GM19397 (cell line): ENCODE results near the gene IGHMBP2.

Experiments used
- ATAC-seq: cut with Tn5 transposase; IDR thresholded peaks from one replicate; pipeline ENCODE4 v1.9.1; 2021; ENCODE audit warnings: mild to moderate bottlenecking, moderate library complexity; ENCODE audit not compliant: unreplicated experiment

Gene IGHMBP2

GRCh38 chr11:68938816-68939582, 35.3 kb downstream of the IGHMBP2 start:
- ATAC-seq = no peak

- ATAC-seq = no peak
Measured at GRCh38 chr11:68939583-68940555, 36.2 kb downstream of the IGHMBP2 start.

GRCh38 chr11:68940651-68941323, 37.1 kb downstream of the IGHMBP2 start:
- no peak for ATAC-seq

GRCh38 chr11:68941324-68942094, 37.8 kb downstream of the IGHMBP2 start:
- ATAC-seq = no peak

- no peak for ATAC-seq
Measured at GRCh38 chr11:68942095-68942620, 38.5 kb downstream of the IGHMBP2 start.

- ATAC-seq = no peak
Measured at GRCh38 chr11:68942751-68943271, 39.1 kb downstream of the IGHMBP2 start.

GRCh38 chr11:68946416-68947090, 42.9 kb downstream of the IGHMBP2 start:
- no peak for ATAC-seq

GRCh38 chr11:68947151-68947550, 43.5 kb downstream of the IGHMBP2 start:
- no peak for ATAC-seq

- no peak for ATAC-seq
Measured at GRCh38 chr11:68948496-68948895, 44.8 kb downstream of the IGHMBP2 start.

- no peak for ATAC-seq
Measured at GRCh38 chr11:68948935-68949334, 45.2 kb downstream of the IGHMBP2 start.

GRCh38 chr11:68950270-68950669, 46.6 kb downstream of the IGHMBP2 start:
- ATAC-seq = no peak

- no peak for ATAC-seq
Measured at GRCh38 chr11:68950762-68951161, 47.1 kb downstream of the IGHMBP2 start.

GRCh38 chr11:68954836-68955606, 51.3 kb downstream of the IGHMBP2 start:
- no peak for ATAC-seq

GRCh38 chr11:68955607-68955958, 51.9 kb downstream of the IGHMBP2 start:
- no peak for ATAC-seq

- no peak for ATAC-seq
Measured at GRCh38 chr11:68956142-68956541, 52.5 kb downstream of the IGHMBP2 start.

GRCh38 chr11:68956547-68957254, 53.0 kb downstream of the IGHMBP2 start:
- no peak for ATAC-seq

- ATAC-seq = no peak
Measured at GRCh38 chr11:68958211-68958610, 54.5 kb downstream of the IGHMBP2 start.
